ENCODE data around the gene STAC3. TPM values are rescaled to one million over a fixed set of nuclear protein-coding genes. Genes with fewer than 3 reads are reported as not detected.
A peak's percentile ranks its signal among the peaks of the same experiment; 100 is the strongest.

The STAC3 gene
- total and polyA plus RNA-seq, 2 of the 13 experiments (the other 11 are each of a cell fraction or from before 2014, with no cell fraction given) = 0.18 to 0.22 TPM

DNA sequence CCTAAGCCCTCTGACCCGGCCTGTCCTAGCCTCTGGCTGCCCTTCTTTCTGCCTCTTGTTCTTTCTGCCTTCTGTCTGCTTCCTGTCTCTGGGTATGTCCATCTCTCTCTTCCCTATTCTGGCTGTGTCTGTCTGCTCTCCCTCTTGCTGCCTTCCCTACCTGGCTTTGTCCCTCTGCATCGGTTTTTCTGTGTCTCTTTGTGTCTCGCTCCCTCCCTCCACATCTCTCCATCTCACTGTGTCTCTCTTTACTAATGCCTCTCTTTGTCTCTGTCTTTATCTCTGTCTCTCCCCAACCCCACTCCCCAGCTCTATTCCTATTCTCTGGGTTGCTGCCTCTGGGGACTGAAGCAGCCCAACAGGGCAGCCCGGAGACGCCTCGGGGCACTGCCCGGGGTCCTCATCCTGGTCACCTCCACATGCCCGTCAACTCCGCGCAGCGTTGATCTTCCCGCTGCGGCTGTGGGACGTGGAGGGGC lies 11.4 kb downstream of the STAC3 start (continued):
- TF ChIP-seq, protein P1, sequence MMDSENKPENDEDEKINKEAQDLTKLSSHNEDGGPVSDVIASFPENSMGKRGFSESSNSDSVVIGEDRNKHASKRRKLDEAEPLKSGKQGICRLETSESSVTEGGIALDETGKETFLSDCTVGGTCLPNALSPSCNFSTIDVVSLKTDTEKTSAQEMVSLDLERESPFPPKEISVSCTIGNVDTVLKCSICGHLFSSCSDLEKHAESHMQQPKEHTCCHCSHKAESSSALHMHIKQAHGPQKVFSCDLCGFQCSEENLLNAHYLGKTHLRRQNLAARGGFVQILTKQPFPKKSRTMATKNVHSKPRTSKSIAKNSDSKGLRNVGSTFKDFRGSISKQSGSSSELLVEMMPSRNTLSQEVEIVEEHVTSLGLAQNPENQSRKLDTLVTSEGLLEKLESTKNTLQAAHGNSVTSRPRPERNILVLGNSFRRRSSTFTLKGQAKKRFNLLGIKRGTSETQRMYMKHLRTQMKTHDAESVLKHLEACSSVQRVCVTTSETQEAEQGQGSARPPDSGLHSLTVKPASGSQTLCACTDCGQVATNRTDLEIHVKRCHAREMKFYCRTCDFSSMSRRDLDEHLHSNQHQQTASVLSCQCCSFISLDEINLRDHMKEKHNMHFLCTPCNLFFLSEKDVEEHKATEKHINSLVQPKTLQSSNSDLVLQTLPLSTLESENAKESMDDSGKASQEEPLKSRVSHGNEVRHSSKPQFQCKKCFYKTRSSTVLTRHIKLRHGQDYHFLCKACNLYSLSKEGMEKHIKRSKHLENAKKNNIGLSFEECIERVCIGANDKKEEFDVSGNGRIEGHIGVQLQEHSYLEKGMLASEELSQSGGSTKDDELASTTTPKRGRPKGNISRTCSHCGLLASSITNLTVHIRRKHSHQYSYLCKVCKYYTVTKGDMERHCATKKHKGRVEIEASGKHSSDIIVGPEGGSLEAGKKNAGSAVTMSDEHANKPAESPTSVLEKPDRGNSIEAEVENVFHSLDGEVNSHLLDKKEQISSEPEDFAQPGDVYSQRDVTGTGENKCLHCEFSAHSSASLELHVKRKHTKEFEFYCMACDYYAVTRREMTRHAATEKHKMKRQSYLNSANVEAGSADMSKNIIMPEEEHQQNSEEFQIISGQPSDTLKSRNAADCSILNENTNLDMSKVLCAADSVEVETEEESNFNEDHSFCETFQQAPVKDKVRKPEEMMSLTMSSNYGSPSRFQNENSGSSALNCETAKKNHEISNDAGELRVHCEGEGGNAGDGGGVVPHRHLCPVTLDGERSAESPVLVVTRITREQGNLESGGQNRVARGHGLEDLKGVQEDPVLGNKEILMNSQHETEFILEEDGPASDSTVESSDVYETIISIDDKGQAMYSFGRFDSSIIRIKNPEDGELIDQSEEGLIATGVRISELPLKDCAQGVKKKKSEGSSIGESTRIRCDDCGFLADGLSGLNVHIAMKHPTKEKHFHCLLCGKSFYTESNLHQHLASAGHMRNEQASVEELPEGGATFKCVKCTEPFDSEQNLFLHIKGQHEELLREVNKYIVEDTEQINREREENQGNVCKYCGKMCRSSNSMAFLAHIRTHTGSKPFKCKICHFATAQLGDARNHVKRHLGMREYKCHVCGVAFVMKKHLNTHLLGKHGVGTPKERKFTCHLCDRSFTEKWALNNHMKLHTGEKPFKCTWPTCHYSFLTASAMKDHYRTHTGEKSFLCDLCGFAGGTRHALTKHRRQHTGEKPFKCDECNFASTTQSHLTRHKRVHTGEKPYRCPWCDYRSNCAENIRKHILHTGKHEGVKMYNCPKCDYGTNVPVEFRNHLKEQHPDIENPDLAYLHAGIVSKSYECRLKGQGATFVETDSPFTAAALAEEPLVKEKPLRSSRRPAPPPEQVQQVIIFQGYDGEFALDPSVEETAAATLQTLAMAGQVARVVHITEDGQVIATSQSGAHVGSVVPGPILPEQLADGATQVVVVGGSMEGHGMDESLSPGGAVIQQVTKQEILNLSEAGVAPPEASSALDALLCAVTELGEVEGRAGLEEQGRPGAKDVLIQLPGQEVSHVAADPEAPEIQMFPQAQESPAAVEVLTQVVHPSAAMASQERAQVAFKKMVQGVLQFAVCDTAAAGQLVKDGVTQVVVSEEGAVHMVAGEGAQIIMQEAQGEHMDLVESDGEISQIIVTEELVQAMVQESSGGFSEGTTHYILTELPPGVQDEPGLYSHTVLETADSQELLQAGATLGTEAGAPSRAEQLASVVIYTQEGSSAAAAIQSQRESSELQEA (CRISPR knock-in tag; IDR thresholded peaks at IDR 0.05; ENCODE audit: not compliant biosample characterization) = no peak
- TF ChIP-seq ZNF737 (CRISPR knock-in tag; IDR thresholded peaks at IDR 0.05; ENCODE audit: borderline replicate concordance) (0 out of 2 replicates have a peak, but pooled peaks have one; percentile 19), MIER3 (CRISPR knock-in tag; IDR thresholded peaks at IDR 0.05; ENCODE audit: borderline replicate concordance) (no peak), ARNT2 (CRISPR knock-in tag; IDR thresholded peaks at IDR 0.05; ENCODE audit: low read depth) (peak; percentile 12; the same call in 1 of the 2 replicates), PAF1 (CRISPR knock-in tag; IDR thresholded peaks at IDR 0.05) (no peak), YEATS2 (CRISPR knock-in tag; IDR thresholded peaks at IDR 0.05; ENCODE audit: borderline replicate concordance) (no peak)
